Neural cell (in vitro differentiated cells): ENCODE measurements around the gene PCGF6. TPM values are rescaled to one million over a fixed set of nuclear protein-coding genes. Genes with fewer than 3 reads are reported as not detected.

Source experiments
- H2AFZ ChIP-seq: fragments of 200-600, 300-800 bp; sonication (generic), shearing (Covaris generic); 2 replicates; pipeline ENCODE4 v1.6.0; 2014; ENCODE audit warnings: low read depth, mild to moderate bottlenecking, antibody characterized with exemption, low read length, moderate library complexity
- H3F3A ChIP-seq: fragments of 200-600 bp; shearing (Covaris generic); 2 replicates; pipeline ENCODE4 v1.6.1; 2016; ENCODE audit warnings: mild to moderate bottlenecking, moderate library complexity, mixed read lengths, antibody characterized with exemption, low read length; ENCODE audit not compliant: insufficient read depth, poor library complexity, severe bottlenecking
- H3K27ac ChIP-seq: fragments of 200-600, 300-800 bp; sonication (generic), shearing (Covaris generic); 2 replicates; pipeline ENCODE4 v1.5.1; 2014; ENCODE audit warnings: mild to moderate bottlenecking, low read length, moderate library complexity
- H3K27me3 ChIP-seq: fragments of 300-800, 200-600 bp; sonication (generic), shearing (Covaris generic); 2 replicates; pipeline ENCODE4 v1.6.0; 2014; ENCODE audit warnings: mild to moderate bottlenecking, low read depth, low read length, moderate library complexity; ENCODE audit not compliant: insufficient read depth
- H3K36me3 ChIP-seq: fragments of 300-800, 200-600 bp; sonication (generic), shearing (Covaris generic); 2 replicates; pipeline ENCODE4 v1.5.1; 2014; ENCODE audit warnings: mild to moderate bottlenecking, antibody characterized with exemption, low read length, moderate library complexity; ENCODE audit not compliant: insufficient read depth
- H3K4me2 ChIP-seq: fragments of 300-800, 200-600 bp; sonication (generic), shearing (Covaris generic); 2 replicates; pipeline ENCODE4 v1.6.0; 2014; ENCODE audit warnings: mild to moderate bottlenecking, low read length
- H3K4me3 ChIP-seq: fragments of 300-800, 200-600 bp; sonication (generic), shearing (Covaris generic); 2 replicates; pipeline ENCODE4 v1.5.1; 2014; ENCODE audit warnings: mild to moderate bottlenecking, low read length, moderate library complexity
- H3K79me2 ChIP-seq: fragments of 200-600 bp; shearing (Covaris generic); replicated peaks from 2 replicates; pipeline ENCODE4 v1.6.0; 2014; ENCODE audit warnings: mild to moderate bottlenecking, low read length, moderate library complexity; ENCODE audit not compliant: insufficient read depth
- H3K9ac ChIP-seq: fragments of 300-800, 200-600 bp; sonication (generic), shearing (Covaris generic); 2 replicates; pipeline ENCODE4 v1.6.1; 2016; ENCODE audit warnings: mild to moderate bottlenecking, low read length, mixed read lengths
- H3K9me2 ChIP-seq: fragments of 200-600 bp; shearing (Covaris generic); 2 replicates; pipeline ENCODE4 v1.6.1; 2016; ENCODE audit warnings: mild to moderate bottlenecking, low read length, mixed read lengths; ENCODE audit not compliant: insufficient read depth
- H3K9me3 ChIP-seq: fragments of 200-600, 300-800 bp; sonication (generic), shearing (Covaris generic); 2 replicates; pipeline ENCODE4 v1.6.1; 2016; ENCODE audit warnings: mild to moderate bottlenecking, mixed run types, low read length, moderate library complexity, mixed read lengths
- H4K20me1 ChIP-seq: fragments of 200-600 bp; shearing (Covaris generic); 2 replicates; pipeline ENCODE4 v1.6.1; 2016; ENCODE audit warnings: mild to moderate bottlenecking, mixed run types; ENCODE audit not compliant: insufficient read depth
- CTCF ChIP-seq: fragments of 450-650 bp; IDR thresholded peaks from 2 replicates; pipeline ENCODE4 v1.5.1; 2014; ENCODE audit warnings: antibody characterized with exemption, mild to moderate bottlenecking, moderate library complexity; ENCODE audit not compliant: poor library complexity, severe bottlenecking
- EP300 ChIP-seq: fragments of 450-650 bp; conservative IDR thresholded peaks from 2 replicates; pipeline ENCODE4 v1.6.1; 2014; ENCODE audit warnings: antibody characterized with exemption, mild to moderate bottlenecking, moderate library complexity; ENCODE audit not compliant: poor library complexity, severe bottlenecking
- EZH2 ChIP-seq: fragments of 200-600, 300-800 bp; shearing (Covaris generic), sonication (generic); IDR thresholded peaks from 2 replicates; pipeline ENCODE4 v1.6.1; 2014; ENCODE audit warnings: antibody characterized with exemption, low read length, borderline replicate concordance, mild to moderate bottlenecking; ENCODE audit not compliant: insufficient read depth, poor library complexity, severe bottlenecking
- MXI1 ChIP-seq: fragments of 450-650 bp; conservative IDR thresholded peaks from 2 replicates; pipeline ENCODE4 v1.6.1; 2014; ENCODE audit warnings: antibody characterized with exemption, mild to moderate bottlenecking; ENCODE audit not compliant: poor library complexity, severe bottlenecking
- POLR2AphosphoS5 ChIP-seq: IDR thresholded peaks from 2 replicates; pipeline ENCODE4 v1.6.1; 2012
- RAD21 ChIP-seq: fragments of 450-650 bp; conservative IDR thresholded peaks from 2 replicates; pipeline ENCODE4 v1.6.1; 2014; ENCODE audit warnings: antibody characterized with exemption, mild to moderate bottlenecking, moderate library complexity
- REST ChIP-seq: IDR thresholded peaks from 2 replicates; pipeline ENCODE4 v1.6.1; 2012; ENCODE audit warnings: borderline replicate concordance
- SMC3 ChIP-seq: fragments of 450-650 bp; conservative IDR thresholded peaks from 2 replicates; pipeline ENCODE4 v1.6.1; 2014; ENCODE audit warnings: antibody characterized with exemption, mild to moderate bottlenecking, moderate library complexity; ENCODE audit not compliant: poor library complexity
- TAF1 ChIP-seq: IDR thresholded peaks from 2 replicates; pipeline ENCODE4 v1.6.1; 2012; ENCODE audit warnings: low read depth
- polyA minus RNA-seq: library from RNA; depleted of rRNA, polyadenylated mRNA; stranded (reverse); fragments of >200 nt; gene quantifications from 2 replicates; pipeline ENCODE4 v1.2.3, GENCODE V29; 2014
- polyA plus RNA-seq: library from polyadenylated mRNA; depleted of rRNA; stranded (reverse); fragments of >200 nt; gene quantifications from 2 replicates; pipeline ENCODE4 v1.2.3, GENCODE V29; 2014

The PCGF6 gene
- polyA plus RNA-seq (20.4 and 31.3 TPM in 2 replicates), polyA minus RNA-seq (17.0 and 21.9 TPM in 2 replicates)

- H3K9me2 ChIP-seq = no peaks in the 10 kb centered on the region
Measured at GRCh38 chr10:103350517-103351260, at the start of gene PCGF6. Gene PCGF6 (minus strand): TSS chr10:103351140. CDS start chr10:103351066, 74 bp downstream.

GRCh38 chr10:103397191-103397825 lies 46.4 kb upstream of the PCGF6 start:
- H3K36me3 ChIP-seq = no peaks in the 10 kb centered on the region
- H4K20me1 ChIP-seq = no peaks in the 10 kb centered on the region
- no peak for TF ChIP-seq POLR2AphosphoS5
- TF ChIP-seq EZH2 = no peak
- TF ChIP-seq MXI1 = no peak
- TF ChIP-seq REST = no peak
- no peak for TF ChIP-seq EP300
- TF ChIP-seq TAF1 = no peak
- TF ChIP-seq CTCF = no peak
- TF ChIP-seq RAD21 = no peak
- TF ChIP-seq SMC3 = no peak
- peak overlapping the region; percentile 67 for H2AFZ ChIP-seq
- H3K27ac ChIP-seq = peak overlapping the region; percentile 63
- H3K9ac ChIP-seq = peak overlapping the region; percentile 94
- H3K27me3 ChIP-seq = no peaks in the 10 kb centered on the region
- H3K9me2 ChIP-seq = no peaks in the 10 kb centered on the region
- H3K4me2 ChIP-seq = peak overlapping the region; percentile 95
- peaks cover 49% of the 10 kb centered on the region for H3K79me2 ChIP-seq
- peak overlapping the region; percentile 79 for H3K4me3 ChIP-seq
- H3K9me3 ChIP-seq = no peaks in the 10 kb centered on the region
- no peaks in the 10 kb centered on the region for H3F3A ChIP-seq

More at GRCh38 chr10:103350517-103351260, at the start of gene PCGF6:
- Histone ChIP-seq H3K27ac (peak within 1 kb of the TSS; percentile 79), H3K27me3 (no peaks in the 10 kb centered on the region), H4K20me1 (no peaks in the 10 kb centered on the region), H3K4me3 (peak within 1 kb of the TSS; percentile 91), H3K9ac (peak within 1 kb of the TSS; percentile 84), H3F3A (no peaks in the 10 kb centered on the region), H2AFZ (peak within 1 kb of the TSS; percentile 91), H3K36me3 (no peaks in the 10 kb centered on the region), H3K4me2 (peak within 1 kb of the TSS; percentile 54), H3K9me3 (no peaks in the 10 kb centered on the region), H3K79me2 (peaks cover 8% of the 10 kb centered on the region)
- TF ChIP-seq TAF1 (peak; percentile 51), POLR2AphosphoS5 (peak; percentile 79), RAD21 (peak; percentile 16), CTCF (peak; percentile 56), SMC3 (no peak), EZH2 (no peak), MXI1 (peak; percentile 55)
